Nephron (organoid): Measurements from ENCODE around the gene ELOA.

Experiments used
- H3K27ac Mint-ChIP-seq, 3 experiments: 2 replicates each; pipeline ENCODE4 v1.8.0; 2020; ENCODE audit warnings: mixed read lengths in 3 of 3, mild to moderate bottlenecking in 2 of 3, moderate library complexity in 1 of 3
- H3K27me3 Mint-ChIP-seq: 2 replicates; pipeline ENCODE4 v1.8.0; 2021; ENCODE audit warnings: low read depth, mild to moderate bottlenecking, moderate library complexity, mixed read lengths
- H3K36me3 Mint-ChIP-seq: 2 replicates; pipeline ENCODE4 v1.8.0; 2020; ENCODE audit warnings: low read depth, mixed read lengths
- H3K4me1 Mint-ChIP-seq: 2 replicates; pipeline ENCODE4 v1.8.0; 2020; ENCODE audit warnings: mixed read lengths
- H3K4me3 Mint-ChIP-seq, 3 experiments: 2 replicates each; pipeline ENCODE4 v1.8.0; 2020; ENCODE audit warnings: mild to moderate bottlenecking in 3 of 3, mixed read lengths in 3 of 3, moderate library complexity in 2 of 3
- H3K9me3 Mint-ChIP-seq: 2 replicates; pipeline ENCODE4 v1.8.0; 2020; ENCODE audit warnings: mixed read lengths
- TF ChIP-seq, protein P1 (sequence below), 3 experiments: fragments of 200-600 bp; sonication (generic); IDR thresholded peaks; one replicate each; pipeline ENCODE4 v1.5.0; 2021; ENCODE audit warnings: antibody characterized with exemption in 3 of 3; ENCODE audit not compliant: unreplicated experiment in 3 of 3

Gene ELOA

GRCh38 chr1:23796466-23797271 lies 53.4 kb downstream of the ELOA start:
- H3K27ac Mint-ChIP-seq, result peak overlapping the region in 1 of 3 experiments; percentile 53
- H3K4me1 Mint-ChIP-seq, result peaks cover 14% of the 10 kb centered on the region
- TF ChIP-seq, protein P1, sequence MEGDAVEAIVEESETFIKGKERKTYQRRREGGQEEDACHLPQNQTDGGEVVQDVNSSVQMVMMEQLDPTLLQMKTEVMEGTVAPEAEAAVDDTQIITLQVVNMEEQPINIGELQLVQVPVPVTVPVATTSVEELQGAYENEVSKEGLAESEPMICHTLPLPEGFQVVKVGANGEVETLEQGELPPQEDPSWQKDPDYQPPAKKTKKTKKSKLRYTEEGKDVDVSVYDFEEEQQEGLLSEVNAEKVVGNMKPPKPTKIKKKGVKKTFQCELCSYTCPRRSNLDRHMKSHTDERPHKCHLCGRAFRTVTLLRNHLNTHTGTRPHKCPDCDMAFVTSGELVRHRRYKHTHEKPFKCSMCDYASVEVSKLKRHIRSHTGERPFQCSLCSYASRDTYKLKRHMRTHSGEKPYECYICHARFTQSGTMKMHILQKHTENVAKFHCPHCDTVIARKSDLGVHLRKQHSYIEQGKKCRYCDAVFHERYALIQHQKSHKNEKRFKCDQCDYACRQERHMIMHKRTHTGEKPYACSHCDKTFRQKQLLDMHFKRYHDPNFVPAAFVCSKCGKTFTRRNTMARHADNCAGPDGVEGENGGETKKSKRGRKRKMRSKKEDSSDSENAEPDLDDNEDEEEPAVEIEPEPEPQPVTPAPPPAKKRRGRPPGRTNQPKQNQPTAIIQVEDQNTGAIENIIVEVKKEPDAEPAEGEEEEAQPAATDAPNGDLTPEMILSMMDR (IDR thresholded peaks at IDR 0.05; ENCODE audit: unreplicated experiment in 3 of 3), result no peak
- no peaks in the 10 kb centered on the region for H3K9me3 Mint-ChIP-seq
- H3K4me3 Mint-ChIP-seq, result peak overlapping the region in 2 of 3 experiments; percentile 49 to 51
- peaks cover 3% of the 10 kb centered on the region for H3K27me3 Mint-ChIP-seq
- H3K36me3 Mint-ChIP-seq, result peaks cover 8% of the 10 kb centered on the region

DNA sequence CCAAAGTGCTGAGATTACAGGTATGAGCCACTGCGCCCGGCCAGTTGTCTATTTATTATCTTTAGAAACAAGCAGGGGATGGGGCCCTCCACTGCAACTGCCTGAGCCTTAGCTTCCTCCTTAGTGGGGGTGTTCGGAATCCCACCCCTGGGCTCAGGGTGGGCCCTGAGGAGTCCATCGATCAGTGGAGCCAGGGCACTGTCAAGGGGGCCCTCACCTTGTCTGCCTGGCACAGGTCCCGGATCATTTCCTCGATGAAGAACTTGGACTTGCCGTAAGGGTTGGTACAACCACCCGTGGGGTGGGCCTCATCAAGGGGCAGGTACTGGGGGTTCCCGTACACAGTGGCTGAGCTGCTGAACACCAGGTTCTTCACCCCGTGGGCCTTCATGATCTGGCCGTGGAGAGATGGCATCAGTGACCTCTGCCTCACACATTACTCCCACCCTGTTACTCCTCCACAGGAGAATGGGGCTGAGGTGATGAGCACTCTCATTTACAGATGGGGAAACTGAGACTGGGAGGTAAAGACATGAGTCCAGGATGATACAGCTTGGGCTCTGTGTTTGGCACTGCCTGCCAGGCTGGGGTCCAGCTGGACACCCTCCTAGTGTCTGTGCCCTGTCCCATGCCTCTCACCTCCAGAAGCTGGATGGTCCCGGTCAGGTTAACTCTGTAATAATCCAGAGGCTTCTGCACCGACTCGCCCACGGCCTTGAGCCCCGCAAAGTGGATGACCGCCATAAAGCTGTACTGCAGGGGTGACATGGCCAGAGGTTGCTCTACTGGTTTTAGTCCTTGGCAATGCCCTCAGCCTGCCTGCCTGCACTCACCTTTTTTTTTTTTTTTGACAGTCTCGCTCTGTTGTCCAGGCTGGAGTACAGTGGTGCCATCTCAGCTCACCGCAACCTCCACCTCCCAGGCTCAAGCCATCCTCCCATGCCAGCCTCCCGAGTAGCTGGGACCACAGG lies 54.5 kb downstream of the ELOA start:
- no peaks in the 10 kb centered on the region for H3K9me3 Mint-ChIP-seq
- H3K4me1 Mint-ChIP-seq, result peaks cover 10% of the 10 kb centered on the region

GRCh38 chr1:23798662-23799142 lies 55.4 kb downstream of the ELOA start:
- Mint-ChIP-seq H3K27me3 (peaks cover 3% of the 10 kb centered on the region), H3K9me3 (no peaks in the 10 kb centered on the region), H3K27ac (no peak overlapping the region), H3K4me3 (peak overlapping the region; percentile 90 to 94 (median 92)), H3K36me3 (peaks cover 10% of the 10 kb centered on the region), H3K4me1 (peaks cover 10% of the 10 kb centered on the region)
- TF ChIP-seq, protein P1 (IDR thresholded peaks at IDR 0.05; ENCODE audit: unreplicated experiment in 3 of 3), result no peak

More for the DNA sequence above, 54.5 kb downstream of the ELOA start:
- peaks cover 3% of the 10 kb centered on the region for H3K27me3 Mint-ChIP-seq
- no peak overlapping the region for H3K27ac Mint-ChIP-seq
- H3K36me3 Mint-ChIP-seq, result peaks cover 8% of the 10 kb centered on the region
- TF ChIP-seq, protein P1 (IDR thresholded peaks at IDR 0.05; ENCODE audit: unreplicated experiment in 3 of 3), result no peak
- peak overlapping the region in 2 of 3 experiments; percentile 21 to 53 for H3K4me3 Mint-ChIP-seq

DNA sequence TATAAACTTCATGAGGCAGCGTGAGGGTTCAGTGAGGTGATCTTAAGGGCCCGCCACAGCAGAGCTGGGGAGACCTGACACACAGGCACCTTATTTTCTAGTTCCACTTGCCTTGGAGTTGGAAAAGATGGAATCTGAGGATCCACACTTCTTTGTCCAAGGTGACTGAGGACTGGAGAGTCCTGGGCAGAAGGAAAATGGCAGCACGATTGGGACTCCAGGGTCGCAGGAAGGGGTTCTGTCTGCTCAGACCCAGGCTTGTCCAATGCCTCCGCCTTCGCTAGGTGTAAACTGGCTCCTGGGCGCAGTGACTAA lies 55.9 kb downstream of the ELOA start:
- Mint-ChIP-seq H3K9me3 (no peaks in the 10 kb centered on the region), H3K27ac (peak overlapping the region in 2 of 3 experiments; percentile 92 to 96), H3K36me3 (peaks cover 15% of the 10 kb centered on the region), H3K4me1 (peaks cover 10% of the 10 kb centered on the region), H3K27me3 (peaks cover 3% of the 10 kb centered on the region), H3K4me3 (peak overlapping the region; percentile 90 to 94 (median 92))
- TF ChIP-seq, protein P1 (IDR thresholded peaks at IDR 0.05; ENCODE audit: unreplicated experiment in 3 of 3), result no peak

DNA sequence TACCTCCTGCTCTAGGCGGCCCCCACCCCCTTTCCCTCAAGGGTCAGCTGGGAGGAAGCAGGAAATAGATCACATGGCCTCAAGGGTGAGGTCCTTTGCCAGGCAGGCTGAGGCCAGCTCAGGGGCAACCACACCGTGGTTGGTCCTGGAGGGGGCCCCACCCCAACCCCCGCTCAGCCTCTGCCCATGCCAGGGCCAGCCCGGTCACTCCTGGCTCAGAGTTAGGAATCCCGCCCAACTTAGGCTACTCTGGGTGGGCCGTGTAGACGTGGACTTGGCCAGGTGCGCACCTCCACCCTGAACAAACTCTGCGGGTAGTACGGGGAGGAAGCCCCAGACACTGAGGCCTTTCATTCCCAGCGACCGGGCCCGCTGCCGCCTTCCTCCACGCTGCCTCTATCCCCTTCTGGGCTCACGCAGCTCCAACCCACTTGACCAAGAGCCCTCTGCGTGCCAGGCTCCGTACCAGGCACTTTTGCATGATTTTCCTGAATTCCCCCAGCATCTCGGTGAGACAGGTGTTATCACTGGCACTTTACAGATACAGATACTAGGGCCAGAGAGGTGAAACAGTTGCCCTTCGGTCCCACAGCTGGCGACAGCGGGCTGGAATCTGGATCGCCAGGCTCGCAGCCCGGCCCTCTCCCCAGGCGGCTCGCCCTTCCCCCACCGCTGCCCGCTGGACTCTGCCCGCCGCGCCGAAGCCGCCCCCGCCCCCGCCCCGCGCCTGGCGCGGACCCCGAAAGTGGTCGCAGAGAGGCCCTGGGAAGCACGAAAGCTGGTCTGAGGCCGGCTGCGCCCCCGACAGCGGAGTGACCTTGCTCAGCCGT lies 56.5 kb downstream of the ELOA start:
- Mint-ChIP-seq H3K36me3 (peaks cover 20% of the 10 kb centered on the region), H3K9me3 (no peaks in the 10 kb centered on the region), H3K4me3 (peak overlapping the region; percentile 90 to 94 (median 92)), H3K27ac (peak overlapping the region; percentile 63 to 96 (median 92)), H3K4me1 (peaks cover 10% of the 10 kb centered on the region), H3K27me3 (peaks cover 3% of the 10 kb centered on the region)
- TF ChIP-seq, protein P1 (IDR thresholded peaks at IDR 0.05; ENCODE audit: unreplicated experiment in 3 of 3), result no peak
